Measurements from ENCODE around the gene CAMK1D.

Gene CAMK1D

GRCh38 chr10:12405342-12406320, 56.3 kb downstream of the CAMK1D start:
- DNase-seq, result no peak

GRCh38 chr10:12406764-12407400, 57.5 kb downstream of the CAMK1D start:
- DNase-seq, result no peak

- no peak for DNase-seq
These were observed 59.1 kb downstream of the CAMK1D start for GRCh38 chr10:12408472-12408871.

DNA sequence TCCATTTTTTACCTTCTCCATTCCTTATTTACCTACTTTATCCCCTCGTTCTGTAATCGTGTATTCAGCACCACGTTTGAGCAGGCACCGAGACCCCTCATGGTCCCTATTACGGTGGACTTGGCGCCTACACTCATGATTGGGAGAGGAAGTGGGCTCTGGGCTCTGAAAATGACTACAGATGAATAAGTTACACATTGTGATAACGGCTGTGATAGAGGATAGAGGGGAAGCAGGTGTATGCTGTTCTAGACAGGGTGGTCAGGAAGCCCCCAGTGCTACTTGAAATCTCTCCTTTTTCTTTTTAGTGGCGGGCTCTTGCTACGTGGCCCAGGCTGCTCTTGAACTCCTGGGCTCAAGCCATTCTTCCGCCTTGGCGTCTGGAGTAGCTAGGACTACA, 59.8 kb downstream of the CAMK1D start:
- DNase-seq, result no peak

DNA sequence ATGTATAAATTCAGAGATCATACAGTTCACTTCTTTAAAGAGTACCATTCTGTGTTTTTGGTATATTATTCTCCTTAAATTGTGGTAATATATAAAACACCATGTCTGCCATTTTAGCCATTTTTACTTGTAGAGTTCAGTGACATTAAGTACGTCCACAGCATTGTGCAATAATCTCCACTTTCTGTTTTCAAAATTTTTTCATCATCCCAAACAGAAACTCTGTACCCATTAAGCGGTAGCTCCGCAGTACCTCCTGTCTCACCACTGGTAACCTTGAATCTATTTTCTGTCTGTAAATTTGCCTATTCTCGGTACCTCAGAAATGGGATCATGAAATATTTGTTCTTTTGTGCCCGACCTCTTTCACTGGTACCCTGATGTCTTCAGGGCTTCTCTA, 60.3 kb downstream of the CAMK1D start:
- DNase-seq, result no peak

- DNase-seq, result no peak
These were observed 63.5 kb downstream of the CAMK1D start for GRCh38 chr10:12412666-12413368.

GRCh38 chr10:12413369-12413711, 64.0 kb downstream of the CAMK1D start:
- DNase-seq, result no peak

DNA sequence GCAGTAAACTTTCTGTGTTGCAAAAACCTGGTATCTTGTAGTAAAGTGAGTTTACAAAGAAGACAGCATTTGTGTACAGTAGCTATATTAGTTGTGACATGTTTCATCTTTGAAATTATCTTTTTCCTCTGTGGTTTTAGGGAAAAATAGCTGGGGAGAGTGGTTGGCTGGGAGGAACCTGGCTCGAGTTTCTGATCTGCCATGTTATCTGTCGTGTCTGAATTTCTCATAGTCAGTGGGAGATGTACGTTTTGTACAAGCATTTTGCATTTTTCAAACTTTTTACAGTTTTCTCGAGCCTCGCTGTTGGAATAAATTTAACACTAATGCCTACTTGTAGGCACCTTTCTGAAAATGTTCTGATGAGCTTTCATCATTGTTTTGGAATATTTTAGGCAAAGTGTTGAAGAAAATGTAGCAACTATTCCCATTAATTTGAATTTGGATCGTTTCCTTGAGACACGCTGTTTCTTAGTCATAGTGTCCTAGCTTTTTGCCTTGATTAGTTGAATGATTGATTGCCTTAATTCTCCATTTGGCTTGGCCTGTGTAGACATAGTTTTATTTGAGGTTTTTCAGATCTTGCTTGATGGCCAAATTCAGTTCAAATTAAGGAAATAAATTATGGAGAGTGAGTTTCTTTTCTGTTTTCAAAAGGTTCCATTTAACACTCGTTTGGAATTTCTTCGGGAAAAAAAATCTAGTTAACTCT, 65.1 kb downstream of the CAMK1D start:
- DNase-seq, result no peak

DNA sequence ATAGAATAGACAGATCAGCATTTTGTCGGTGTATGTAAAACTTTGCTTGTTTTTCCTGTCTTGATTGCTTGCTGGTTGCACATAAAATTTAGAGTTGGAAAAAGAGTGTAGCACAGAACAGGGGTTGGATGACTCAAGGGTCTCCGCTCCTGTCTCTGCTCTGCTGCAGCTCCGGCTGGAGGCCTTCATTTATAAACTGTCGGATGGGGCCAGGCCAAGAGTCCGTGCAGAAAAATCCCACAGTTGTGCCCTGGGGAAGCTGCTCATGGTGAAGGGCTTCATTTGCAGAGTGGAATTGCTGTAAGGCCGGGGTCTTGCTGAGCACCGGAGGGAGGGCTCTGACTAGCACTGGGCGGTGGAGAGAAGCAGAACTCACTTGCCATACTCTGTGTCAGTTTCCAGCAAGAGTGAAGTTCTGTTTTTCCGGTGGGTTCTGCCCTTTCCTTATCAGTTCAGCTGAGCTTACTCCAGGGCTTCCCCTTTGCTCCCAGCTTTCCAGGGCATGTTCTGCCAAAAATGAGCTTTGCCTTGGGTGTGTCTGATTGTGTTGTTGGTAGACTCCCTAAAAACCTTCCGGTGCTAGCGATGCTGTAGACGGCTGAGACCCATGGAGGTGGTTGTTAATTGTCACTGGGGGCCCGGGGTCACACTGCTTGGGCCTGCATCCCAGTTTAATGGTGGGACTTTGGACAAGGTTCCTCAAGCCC, 67.2 kb downstream of the CAMK1D start:
- no peak for DNase-seq

DNA sequence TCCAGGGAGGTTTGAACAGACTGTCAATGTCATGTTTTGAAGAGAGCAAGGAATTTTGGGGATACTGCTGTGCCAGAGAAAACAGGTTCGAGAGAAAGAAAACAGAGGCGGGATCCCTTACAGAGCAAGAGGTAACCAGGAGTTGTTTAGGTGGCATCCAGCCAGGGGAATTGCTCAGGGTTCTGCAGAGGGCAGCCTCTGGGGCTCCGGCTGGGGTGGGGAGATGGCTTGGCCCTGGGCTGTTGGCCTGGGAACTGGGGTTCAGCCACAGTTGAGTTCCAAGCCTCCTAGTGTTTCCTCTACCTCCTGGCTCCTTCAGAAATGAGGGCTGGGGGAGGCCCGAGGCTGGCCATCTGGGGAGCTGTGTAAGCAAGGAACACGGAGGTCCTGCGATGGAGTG, 68.0 kb downstream of the CAMK1D start:
- DNase-seq, result no peak

DNA sequence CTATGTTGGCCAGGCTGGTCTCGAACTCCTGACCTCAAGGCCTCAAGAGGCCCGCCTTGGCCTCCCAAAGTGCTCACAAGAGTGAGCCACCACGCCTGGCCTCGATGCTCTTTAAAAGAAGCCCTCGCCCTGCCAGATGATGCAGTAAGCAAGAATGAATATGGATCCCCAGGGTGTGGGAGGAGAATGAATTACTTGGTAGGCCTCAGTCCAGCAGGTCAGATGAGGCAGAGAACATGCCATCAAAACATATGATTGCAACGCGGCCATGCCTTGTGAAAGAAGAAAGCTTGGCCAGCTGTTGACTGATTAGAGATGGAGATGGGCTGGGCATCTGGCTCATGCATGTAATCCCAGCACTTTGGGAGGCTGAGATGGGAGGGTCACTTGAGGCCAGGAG, 68.7 kb downstream of the CAMK1D start:
- DNase-seq, result no peak

DNA sequence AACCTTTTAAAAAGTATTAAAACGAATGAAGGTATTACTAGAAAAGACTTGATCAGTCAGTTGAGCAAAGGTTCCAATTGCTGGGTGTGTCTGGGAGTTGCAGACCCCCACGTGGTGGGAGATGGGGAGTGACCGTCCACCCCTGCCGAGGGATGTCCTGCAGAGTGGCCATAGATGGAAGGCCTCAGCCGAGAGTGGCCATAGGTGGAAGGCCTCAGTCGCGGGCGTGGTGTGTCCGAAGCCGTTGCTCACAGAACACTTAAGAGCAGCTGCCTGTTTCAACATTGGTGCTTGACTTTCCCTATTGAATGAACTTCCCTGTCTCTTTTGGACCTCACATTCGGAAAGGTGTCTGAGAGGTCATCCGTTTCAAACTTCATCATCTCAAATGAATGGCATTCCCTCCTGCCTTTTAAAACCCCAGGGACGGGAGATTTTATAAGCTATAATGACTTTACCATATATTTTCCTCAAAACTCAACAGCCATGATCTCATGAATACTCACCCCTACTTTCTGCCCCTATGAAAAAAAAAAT, 69.4 kb downstream of the CAMK1D start:
- DNase-seq, result no peak

DNA sequence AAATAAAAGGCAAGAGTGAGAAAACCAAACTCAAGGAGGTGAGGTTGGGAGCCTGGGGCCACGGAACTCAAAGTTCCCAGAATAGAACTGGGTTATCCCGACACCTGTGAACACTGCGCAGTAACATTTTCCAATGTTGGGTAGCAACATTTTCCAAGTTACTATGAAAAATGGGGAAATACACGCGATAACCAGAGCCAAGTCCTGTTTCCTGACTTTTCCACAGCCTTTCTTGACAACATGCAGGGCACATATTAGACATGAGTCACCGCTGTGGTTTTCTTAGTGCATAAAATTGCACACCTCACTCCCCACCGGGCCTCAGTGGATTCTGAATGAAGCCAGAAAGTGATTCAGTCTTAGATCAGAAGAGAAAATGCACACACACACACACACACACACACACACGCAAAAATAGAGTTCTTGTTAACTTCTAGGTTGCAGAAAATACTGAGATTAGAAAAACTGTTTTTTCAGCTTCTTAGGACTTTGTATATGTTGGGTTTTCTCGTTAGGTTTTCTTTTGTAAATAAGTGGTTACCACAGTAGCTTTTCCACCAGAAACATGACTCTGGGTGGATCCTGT, 70.0 kb downstream of the CAMK1D start:
- DNase-seq, result no peak

- DNase-seq, result no peak
These were observed 71.3 kb downstream of the CAMK1D start for GRCh38 chr10:12420530-12421120.

GRCh38 chr10:12422189-12422588, 72.8 kb downstream of the CAMK1D start:
- no peak for DNase-seq

DNA sequence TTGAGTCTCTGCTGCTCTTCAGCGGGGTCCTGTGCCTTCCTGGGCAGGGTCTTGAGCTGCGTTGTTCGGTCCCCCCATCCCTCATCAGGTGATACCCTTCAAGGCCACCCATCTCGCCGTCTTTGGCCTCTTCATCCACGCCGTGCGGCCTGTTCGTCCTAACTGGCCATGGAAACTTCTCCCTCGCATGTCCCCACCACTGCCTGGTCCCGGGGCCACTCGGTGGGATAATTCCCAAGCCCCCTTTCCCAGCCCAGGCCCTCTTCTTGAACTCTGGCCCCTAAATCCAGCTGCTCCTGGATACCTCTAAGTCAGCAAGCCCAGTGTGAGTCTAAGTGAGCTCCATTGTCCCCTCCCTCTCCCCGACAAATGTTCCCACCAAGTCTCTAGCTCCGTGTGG, 74.5 kb downstream of the CAMK1D start:
- no peak for DNase-seq

GRCh38 chr10:12427276-12427675, 77.9 kb downstream of the CAMK1D start:
- DNase-seq, result no peak

GRCh38 chr10:12428447-12429135, 79.2 kb downstream of the CAMK1D start:
- DNase-seq, result no peak

DNA sequence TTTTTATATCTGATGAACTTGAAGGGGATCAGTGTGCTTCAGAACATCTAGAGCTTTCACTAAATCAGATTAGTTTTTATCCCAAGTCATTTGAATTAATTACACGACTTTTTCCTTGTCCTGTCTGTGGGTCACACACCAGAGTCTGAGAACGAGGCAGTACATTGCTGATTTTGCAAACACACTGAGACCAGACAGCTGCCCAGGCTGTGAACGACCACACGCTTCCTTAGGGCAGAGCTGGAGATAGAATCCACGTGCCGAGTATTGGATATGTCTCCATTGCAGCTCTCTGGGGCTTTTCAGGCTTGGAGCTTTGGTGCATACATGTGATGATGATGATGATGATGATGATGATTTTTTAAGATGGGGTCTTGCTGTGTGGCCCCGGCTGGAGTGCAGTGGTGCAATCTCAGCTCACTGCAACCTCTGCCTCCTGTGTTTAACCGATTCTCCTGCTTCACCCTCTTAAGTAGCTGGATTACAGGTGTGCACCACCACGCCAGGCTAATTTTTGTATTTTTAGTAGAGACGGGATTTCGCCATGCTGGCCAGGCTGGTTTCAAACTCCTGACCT, 81.1 kb downstream of the CAMK1D start:
- no peak for DNase-seq

Data from NCI-H1048 (cell line).